Measurements from ENCODE around the gene WWOX.

Gene WWOX

DNA sequence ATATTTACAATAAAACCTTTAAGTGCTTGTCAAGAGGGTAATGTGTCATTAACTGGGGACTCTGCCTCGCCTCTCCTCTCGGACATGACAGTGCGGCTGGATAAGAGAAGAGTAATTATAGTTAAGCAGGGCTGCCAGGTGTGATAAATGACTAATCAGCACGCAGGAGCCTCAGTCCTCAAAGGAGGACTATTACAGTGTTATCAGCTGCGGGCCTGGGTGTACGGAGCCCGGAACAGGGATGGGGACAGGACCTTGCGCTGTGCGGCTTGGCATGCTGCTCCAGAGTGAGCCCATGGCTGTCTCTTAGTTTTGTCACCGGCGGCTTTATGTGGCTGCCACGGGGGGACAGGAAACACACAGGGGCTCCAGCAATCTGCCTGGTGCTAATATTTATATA, 893.9 kb downstream of the WWOX start:
- no peak overlapping the region for H3K4me3 ChIP-seq (ENCODE audit: low read length)
- TF ChIP-seq, protein P1, sequence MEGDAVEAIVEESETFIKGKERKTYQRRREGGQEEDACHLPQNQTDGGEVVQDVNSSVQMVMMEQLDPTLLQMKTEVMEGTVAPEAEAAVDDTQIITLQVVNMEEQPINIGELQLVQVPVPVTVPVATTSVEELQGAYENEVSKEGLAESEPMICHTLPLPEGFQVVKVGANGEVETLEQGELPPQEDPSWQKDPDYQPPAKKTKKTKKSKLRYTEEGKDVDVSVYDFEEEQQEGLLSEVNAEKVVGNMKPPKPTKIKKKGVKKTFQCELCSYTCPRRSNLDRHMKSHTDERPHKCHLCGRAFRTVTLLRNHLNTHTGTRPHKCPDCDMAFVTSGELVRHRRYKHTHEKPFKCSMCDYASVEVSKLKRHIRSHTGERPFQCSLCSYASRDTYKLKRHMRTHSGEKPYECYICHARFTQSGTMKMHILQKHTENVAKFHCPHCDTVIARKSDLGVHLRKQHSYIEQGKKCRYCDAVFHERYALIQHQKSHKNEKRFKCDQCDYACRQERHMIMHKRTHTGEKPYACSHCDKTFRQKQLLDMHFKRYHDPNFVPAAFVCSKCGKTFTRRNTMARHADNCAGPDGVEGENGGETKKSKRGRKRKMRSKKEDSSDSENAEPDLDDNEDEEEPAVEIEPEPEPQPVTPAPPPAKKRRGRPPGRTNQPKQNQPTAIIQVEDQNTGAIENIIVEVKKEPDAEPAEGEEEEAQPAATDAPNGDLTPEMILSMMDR (IDR thresholded peaks at IDR 0.05; ENCODE audit: insufficient read depth, low read depth, low read length, missing control alignments), result no peak
- DNase-seq (ENCODE audit: low read depth), result no peak

DNA sequence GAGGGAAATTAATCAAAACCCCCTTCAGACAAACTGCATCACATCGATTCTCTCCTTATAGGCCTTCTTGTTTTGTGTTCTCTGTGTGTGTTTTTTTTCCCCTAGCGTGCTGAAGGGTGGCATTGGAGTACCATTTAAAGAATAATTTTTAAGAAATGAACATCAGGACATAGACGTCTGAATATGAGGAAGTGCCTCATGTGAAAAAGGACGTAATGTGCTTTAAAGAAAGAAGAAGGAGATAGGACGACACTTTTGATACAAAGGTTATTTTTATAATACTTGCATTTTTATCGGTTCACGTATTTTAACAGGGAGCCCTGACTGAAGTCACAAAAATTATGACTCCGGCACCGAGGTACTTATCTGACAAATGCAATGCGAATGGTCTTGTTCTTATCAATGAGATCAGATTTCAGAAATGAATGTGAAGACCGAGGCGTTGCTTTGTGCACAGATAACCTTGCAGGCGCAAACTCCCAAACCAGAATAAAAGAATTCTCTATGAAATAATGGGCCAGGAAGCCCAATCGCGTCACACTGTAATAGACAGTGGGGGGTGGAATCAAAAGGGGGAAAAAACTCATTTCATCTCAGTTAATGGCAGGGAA, 894.8 kb downstream of the WWOX start:
- H3K4me3 ChIP-seq (ENCODE audit: low read length), result no peak overlapping the region
- no peak for DNase-seq (ENCODE audit: low read depth)
- TF ChIP-seq, protein P1 (IDR thresholded peaks at IDR 0.05; ENCODE audit: insufficient read depth, low read depth, low read length, missing control alignments), result no peak

DNA sequence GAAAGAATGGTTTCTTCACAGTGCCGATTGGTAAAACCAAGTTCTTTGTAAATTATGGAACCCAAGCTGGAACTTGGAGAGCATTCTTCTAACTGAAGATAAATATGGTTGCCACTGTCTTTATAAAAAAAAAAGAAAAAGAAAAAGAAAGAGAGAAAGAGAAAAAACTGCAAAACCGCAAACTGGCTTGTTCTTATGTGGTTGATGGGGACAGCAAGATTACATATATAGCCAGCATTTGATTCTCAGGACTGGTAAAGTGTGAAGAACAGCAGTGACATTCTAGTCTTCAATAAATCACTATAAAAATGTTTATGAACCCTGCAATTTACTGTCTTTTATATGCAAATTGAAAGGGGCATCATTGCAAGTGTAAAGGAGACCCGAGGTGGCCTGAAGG, 896.0 kb downstream of the WWOX start:
- DNase-seq (ENCODE audit: low read depth), result no peak
- no peak overlapping the region for H3K4me3 ChIP-seq (ENCODE audit: low read length)
- TF ChIP-seq, protein P1 (IDR thresholded peaks at IDR 0.05; ENCODE audit: insufficient read depth, low read depth, low read length, missing control alignments), result no peak

DNA sequence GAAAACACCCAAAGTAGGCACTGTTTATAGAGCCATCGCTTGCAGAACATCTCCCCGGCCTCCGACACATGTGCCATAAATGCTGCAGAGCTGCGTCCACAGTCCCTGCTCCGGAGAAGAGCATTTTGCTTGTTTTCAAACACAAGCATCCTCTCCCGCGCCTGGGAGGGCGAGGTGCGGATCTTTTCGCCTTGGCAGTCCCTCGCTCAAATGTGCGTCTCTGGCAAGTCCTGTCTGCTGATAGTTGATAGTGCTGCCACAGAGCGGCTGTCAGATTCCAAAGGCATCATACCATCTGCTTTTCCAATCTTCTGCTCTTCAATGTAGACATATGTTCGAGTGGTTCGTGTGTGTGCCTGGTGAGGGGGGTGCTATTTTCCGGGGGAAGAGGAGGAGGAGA, 897.3 kb downstream of the WWOX start:
- TF ChIP-seq, protein P1 (IDR thresholded peaks at IDR 0.05; ENCODE audit: insufficient read depth, low read depth, low read length, missing control alignments), result no peak

DNA sequence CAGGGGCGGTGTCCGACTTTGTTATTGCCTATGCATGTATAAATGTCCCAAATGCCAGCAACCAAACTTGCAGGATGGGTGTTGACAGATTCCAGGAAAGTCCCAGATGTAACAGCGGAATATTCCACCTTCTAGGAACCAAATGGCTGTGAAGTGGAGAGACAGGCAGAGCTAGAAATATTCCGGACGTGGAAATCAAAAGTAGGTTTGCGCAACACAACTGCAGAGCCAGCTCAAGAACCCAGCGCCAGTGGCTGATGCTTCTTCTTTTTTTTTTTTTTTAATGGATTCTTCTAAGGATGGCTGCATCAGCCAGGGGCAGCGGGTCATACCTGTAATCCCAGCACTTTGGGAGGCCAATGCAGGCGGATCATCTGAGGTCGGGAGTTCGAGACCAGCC, 899.4 kb downstream of the WWOX start:
- TF ChIP-seq, protein P1 (IDR thresholded peaks at IDR 0.05; ENCODE audit: insufficient read depth, low read depth, low read length, missing control alignments), result no peak
- no peak for DNase-seq (ENCODE audit: low read depth)
- no peak overlapping the region for H3K4me3 ChIP-seq (ENCODE audit: low read length)

More for the DNA sequence above, 897.3 kb downstream of the WWOX start:
- no peak for DNase-seq (ENCODE audit: low read depth)
- H3K4me3 ChIP-seq (ENCODE audit: low read length), result no peak overlapping the region

DNA sequence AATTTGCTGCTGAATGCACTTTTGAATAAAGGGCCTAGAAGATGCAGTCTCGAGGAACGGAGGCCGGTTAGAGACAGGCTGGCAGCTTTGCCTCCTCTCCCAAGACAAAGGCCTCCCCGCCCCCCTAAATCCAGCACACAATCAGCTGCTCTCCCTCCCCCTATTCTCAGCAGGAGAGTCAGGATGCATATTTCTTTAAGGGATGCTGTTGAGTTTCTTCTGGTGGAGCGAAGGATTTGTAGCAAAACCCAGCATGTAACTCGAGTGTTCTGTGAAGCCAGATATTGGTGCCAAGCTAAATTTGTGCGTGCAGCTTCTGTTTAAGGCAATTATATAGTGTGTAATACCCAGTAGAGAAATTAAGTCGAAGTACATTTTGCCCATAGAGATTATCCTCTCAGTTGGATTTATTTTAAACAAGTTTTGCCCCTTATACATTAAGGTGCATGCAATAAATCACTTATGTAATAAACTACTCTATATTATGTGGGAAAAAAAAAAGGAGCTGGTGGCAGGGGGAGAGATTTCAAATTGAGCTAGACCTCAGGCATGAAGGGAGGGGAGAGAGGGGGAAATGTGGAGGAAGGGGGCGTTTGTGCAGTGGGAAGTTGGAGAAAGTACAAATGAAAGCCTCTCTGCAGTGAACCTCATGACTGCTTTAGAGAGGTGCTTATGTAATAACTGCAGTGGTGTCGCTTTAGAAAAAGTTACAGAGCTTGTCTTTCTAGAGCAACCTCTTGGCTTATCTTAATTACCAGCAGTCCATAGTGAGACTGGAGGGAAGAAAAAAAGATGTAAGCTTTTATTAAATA, 901.9 kb downstream of the WWOX start:
- H3K4me3 ChIP-seq (ENCODE audit: low read length), result no peak overlapping the region
- DNase-seq (ENCODE audit: low read depth), result no peak
- TF ChIP-seq, protein P1 (IDR thresholded peaks at IDR 0.05; ENCODE audit: insufficient read depth, low read depth, low read length, missing control alignments), result no peak

Measured in epithelial cell of esophagus (primary cell).